ENCODE measurements around the gene JPT2.
"Not testable (repeated sequence)": the region's sequence is repeated elsewhere in the genome, so short reads cannot be mapped to it uniquely, and the experiment has no call there.

JPT2 gene

DNA sequence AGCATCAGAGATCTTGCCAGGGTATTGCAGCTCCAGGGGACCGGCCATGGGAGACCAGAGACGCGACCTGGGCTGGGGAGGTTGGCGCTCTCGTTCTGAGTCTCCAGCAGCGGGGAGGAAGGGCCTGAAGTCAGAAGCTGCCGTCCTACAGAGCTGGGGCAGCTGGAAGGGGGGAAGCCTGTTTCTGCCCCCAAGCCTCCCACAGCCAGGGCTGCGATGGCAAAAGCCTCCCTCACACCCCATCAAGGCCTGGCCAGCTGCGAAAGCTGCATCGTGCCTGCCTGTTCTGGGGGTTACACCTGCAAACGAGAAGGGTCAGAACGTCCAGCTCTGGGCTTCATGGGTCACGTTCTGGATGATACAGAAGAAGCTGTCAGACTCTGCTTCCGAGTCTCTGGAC is 54.0 kb downstream of the JPT2 start:
- no peak for DNase-seq (ENCODE audit: low spot score)

DNA sequence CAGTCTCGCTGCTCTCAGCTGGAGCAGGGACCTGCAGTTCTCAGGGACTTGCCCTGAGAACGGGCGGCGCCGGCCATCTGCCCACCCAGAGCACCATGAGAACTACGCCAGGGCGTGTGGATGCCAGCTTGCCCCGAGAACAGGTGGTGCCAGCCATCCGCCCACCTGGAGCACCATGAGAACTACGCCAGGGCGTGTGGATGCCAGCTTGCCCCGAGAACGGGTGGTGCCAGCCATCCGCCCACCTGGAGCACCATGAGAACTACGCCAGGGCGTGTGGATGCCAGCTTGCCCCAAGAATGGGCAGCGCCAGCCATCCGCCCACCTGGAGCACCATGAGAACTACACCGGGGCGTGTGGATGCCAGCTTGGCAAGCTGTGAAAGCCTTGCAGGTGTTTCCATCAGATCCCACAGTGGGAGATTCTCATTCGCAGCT is 54.5 kb downstream of the JPT2 start:
- not testable (repeated sequence) for DNase-seq (ENCODE audit: low spot score)

DNA sequence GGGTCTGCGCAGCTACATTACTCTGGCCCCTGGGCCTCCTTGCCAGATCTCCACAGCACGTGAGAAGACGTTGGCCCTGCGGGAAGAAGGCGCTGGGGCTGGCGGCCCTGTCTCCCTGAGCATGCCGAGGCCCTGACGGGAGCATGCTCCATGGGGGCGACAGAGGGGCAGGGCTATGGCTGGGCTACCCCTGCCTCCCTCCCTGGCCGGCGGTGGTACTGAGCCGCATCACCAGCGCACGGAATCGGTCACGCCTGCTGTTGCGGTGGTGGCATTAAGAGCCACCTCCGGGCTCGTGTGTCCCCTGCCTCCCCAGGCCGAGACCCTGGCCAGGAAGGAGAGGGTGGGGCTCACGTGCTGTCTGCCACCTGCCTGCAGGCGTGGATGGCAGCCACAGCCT is 56.0 kb downstream of the JPT2 start:
- DNase-seq (ENCODE audit: low spot score): no peak

DNA sequence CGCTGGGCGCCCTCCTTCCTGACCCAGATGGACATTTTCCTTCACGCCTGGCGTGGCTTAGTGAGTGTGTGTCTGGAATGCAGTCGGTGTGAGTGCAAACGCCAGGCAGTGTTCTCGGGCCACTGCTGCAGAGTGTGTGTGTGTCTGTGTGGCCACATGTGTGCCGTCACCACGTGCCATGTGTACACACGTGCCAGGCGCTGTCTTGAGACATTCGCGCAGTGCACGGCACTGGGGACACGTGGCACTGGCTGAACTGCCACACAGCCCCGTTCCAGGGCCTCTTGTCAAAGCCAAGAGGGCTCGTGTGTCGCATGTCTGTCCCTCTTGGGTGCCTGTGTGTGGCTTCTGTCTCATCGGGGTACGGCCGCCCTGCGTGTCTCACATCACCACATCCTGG is 56.7 kb downstream of the JPT2 start:
- DNase-seq (ENCODE audit: low spot score): no peak

DNA sequence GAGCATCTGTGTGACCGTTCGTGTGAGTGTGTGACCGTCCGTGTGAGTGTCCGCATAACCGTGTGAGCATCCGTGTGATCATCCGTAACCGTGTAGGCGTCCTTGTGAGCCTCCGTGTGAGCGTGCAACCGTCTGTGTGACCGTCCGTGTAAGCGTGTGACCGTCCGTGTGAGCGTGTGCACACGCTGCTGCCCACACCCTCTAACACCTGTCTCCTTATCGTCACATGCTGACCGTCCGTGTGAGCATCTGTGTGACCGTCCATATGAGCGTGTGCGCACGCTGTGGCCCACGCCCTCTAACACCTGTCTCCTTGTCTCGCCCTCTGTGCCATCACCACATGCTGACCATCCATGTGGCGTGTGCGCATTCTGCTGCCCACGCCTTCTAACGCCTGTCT is 62.2 kb downstream of the JPT2 start:
- no peak for DNase-seq (ENCODE audit: low spot score)

DNA sequence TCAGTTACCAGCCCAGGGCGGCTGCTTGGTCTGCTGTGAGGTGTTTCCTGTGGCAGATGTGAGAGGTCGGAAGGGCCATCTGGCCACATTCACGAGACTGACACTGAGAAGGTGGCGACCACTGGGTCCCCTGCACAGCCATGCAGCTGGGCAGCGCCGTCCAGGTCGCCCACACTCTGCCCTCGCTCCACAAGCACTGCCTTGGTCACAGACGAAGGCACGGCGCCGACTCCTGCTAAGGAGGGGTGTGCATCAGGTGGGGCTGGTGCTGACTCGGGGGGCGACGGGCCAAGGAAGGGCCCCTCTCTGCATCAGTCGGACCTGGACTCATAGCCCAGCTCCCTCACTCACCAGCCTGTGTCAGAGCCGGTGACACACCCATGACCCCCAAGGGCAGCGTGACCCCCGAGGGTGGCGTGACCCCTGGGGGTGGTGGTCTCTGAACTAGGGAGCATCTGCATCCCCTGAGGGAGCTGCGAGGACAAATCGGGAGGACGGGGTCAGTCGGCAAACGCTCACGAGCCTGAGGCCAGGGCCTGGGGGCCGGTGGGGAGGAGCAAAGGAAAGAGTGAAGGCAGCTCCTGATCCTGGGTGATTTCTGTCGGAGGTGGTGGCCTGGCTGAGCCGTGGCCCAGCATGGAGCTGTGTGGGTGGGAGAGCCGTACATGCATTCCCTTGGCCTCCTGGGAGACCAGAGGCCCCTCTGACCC is 62.9 kb downstream of the JPT2 start:
- DNase-seq (ENCODE audit: low spot score): no peak

DNA sequence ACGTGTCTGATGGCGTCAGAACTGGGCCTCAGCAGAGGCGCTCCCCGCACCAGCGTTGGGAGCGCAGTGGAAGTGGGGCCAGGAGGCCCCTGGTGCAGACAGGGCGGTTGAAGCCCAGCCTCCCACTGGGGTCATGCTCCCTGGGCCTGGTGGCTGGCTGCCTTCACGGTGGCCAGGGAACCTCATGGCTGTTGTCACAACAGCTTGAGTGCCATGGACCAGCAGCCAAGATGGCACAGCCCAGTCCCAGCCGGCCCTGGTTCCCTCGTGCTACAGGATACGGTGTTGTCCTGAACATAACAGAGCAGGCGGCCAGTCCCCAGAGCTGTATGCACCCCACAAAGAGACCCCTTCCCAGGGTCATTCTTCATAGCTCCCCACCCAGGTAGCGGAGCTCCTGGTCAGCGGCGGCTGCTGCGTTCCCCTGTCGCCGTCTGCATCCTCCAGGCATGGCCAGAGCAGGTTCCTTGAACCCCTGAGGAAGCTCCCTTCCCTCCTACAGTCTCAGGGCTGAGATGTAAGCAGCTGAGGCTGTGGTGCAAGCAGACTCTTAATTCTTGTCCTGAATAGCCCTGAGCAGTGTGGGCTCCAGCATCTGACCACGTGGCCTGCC is 63.6 kb downstream of the JPT2 start:
- no peak for DNase-seq (ENCODE audit: low spot score)

DNA sequence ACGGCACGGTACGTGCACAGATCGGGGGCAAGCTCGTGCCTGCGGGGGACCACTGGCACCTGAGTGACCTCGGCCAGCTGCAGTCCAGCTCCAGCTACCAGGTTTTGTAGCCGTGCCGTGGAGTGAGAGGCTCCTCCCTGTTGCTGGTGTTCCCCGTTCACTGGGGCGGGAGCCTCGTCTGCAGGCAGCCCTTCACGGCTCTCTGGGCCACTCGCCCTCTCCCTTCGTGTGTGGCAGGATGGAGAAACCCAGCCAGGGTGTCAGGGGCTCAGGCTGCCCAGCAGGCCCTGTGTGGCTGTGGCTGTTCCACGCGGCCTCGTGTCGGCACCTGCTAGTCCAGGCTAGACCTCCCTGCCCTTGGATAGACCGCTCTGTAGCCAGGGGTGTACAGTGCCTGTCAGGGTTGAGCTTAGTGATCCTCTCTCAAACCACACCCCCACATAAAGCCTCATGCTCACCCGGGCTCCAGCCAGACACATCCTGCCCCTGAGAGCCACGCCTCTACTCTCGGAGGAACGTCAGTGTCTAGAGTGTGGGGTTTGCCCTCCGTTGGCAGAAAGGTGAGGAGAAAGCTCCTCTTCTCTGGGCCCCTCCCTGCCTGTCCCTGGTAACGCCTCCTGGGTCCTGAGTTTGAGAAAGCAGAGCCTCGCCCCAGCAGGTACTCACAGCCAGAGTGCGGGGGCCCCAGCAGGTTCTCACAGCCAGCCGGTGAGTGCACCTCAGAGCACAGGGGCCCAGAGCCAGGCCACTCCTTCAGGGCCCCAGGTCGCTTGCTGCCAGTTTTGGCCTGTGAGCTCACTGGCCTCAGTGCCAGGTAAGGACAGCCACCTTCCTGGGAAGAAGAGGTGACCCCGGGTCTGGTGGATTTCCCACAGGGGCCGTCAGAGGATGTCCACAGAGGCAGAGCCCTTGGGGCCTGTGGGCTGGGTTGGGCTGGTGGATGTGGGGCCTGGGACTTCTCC is 65.6 kb downstream of the JPT2 start:
- no peak for DNase-seq (ENCODE audit: low spot score)

DNA sequence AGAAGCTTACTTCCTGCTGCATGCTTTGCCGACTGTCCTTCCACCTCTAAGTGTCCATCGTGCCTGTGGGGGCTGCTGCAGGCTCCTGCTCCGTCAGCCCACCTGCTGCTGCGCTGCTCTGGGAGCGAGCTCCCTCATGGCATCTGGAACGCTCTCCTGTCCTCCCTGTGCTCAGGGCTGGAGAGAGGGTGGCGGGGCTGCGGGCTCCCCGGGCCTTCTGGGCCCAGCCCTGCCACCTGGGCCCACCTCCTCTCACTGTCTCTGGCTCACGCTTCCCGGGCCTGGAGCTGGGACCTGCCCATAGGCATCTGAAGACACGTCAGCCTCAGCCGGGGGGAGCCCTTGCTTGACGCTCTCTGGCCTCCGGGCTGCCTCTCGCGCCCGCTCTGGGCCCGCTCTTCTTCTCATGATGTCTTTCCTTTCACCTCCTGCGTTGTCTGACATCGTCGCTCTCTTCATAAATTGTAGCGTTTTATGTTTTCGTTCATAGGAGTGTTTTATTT is 66.3 kb downstream of the JPT2 start:
- no peak for DNase-seq (ENCODE audit: low spot score)

DNA sequence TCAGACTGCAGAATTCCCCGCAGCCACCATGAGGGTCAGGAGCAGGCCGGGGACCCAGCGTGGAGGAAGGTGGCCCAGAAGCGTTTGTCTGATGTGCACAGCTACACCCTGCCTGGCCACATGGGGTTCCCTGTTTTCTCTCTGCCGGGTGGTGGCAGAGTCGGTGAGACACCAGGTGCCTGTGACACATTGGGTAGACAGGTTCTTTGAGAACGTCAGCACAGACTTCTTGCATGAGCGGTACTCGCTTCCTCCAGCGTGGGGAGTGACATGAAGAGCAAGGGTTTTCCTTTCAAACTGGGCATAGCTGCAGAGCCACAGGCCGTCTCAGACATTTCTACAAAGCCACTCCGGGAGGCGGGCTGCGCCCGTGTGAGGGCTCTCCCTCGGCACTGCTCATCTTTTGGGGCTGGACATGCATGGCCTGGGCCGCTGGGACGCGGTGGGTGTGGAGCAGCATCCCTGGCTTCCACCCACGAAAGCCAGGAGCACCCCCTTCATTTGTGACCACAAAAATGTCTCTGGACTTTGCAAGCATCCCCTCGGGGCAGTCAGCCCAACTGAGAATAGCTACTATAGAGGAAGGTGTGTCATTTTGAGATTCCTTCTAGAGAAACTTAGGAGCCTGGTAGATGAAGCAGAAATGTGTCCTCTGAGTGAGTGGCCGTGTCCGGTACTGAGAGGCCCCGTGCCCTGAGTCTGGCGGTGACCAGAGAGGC is 67.3 kb downstream of the JPT2 start:
- peak; percentile 72 for DNase-seq (ENCODE audit: low spot score)

DNA sequence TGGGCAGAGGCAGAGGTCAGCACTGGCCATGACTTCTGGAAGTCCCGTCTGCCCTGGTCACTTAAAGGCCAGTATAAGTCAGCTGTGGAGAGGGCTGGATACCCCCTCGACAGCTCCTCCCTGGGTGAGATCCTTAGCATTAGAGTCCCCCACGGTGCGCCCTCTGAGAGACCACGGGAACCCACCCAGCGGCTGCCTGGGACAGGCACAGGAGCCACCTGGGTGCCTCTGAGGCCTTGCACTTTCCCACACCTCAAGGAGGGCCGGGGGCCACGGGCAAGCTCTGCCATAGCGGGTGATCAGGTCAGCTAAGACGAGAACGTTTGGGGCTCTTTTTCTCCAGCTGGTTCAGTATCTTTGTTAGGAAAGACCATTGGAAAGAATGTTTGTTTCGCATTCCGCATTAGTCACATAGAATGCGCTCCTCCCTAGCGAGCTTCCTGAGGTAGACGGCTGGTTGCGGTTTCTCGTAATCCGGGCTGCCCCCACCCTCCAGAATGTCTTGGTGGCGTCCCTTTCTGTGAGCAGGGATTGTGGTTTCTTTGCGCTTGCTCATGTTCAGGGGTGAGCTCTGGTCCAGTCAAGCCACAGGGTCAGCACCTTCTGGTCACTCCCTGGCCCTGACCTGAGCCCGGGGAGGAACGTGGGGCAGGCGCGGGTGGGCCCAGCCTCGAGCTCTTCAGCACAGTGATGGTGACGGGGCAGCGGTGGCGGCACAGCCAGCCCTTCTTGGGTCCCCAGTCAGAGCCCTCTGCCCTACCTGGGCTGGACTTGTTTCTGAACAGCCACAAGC is 68.0 kb downstream of the JPT2 start:
- DNase-seq (ENCODE audit: low spot score): no peak

DNA sequence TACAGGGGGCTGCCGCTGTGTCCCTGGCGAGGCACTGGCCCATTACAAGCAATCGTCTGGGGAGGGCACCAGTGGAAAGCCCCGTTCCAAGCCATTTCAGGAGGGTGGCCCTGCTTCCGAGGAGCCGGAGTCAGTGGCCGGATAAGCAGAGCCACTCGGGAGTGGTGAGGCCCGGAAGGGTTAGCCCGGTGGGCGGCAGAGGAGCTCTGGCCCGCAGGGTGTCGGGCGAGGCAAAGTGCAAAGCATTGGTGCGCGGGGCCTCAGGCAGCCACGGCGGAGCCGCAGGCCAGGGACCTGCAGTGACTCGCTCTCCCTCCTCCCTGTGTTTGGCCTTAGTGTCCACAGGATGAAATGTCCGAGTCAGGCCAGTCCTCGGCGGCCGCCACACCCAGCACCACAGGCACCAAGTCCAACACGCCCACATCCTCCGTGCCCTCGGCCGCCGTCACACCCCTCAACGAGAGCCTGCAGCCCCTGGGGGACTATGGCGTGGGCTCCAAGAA is 68.7 kb downstream of the JPT2 start:
- DNase-seq (ENCODE audit: low spot score): no peak

DNA sequence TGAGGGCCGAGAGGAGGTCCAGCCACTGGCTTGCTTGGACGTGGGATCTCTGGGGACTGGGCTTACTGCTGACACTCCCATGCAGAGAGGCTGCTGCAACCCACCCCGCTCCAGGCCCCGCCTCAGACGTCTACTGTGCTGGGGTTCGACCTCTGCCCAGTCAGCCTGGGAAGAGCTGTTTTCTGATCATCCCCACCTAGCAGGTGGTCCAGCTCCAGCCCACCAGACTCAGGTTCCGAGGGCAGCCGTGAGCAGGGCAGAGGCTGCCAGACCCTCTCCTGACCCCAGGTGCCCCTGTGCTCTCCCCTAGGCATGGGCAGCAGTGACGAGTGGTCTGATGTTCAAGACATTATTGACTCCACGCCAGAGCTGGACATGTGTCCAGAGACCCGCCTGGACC is 69.9 kb downstream of the JPT2 start:
- no peak for DNase-seq (ENCODE audit: low spot score)

DNA sequence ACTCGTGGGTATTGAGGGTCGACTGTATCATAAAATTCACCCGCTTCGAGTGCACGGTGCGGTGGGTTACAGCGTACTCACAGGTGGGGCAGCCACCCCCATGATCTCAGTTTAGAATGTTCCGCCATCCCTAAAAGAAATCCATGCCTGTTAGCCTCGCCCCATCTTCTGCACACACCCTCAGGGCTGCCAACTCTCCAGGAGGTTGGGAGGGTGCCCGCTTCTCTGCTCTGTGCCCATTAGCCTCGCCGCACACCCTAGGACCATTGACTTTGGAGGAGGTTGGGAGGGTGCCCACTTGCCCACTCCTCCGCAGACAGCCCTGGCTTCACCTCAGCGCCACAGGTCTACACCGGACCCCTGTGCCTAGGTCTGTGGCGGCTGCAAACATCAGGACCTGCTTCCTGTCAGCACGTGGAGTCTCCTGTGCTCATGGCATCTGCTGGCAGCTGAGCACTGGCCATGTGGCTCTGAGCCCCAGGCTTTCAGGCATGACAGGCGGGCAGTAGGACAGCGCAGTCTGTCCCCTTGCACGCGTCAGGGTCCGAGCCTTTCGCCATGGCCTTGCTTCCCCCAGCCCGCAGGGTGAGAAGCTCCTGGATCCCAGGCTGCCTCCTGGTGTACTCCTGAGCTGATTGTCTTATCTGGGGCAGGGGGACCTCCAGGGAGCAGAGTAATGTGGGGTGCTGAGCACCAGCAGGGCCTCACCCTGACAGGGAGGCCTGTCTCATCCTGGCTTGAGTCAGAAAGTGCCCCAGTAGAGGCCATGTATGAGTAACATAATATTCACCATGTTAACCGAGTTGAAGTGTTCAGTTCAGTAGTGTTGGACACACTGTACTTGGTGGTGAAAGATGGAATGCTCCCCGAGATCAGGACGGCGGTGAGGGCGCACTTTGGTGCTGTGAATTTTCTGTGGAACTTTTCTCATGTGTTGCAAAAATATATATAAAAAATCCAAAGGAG is 71.4 kb downstream of the JPT2 start:
- DNase-seq (ENCODE audit: low spot score): no peak

Data from GM03348 (cell line).